HepG2 (cell line): ENCODE data around the gene NPFFR1. TPM values are rescaled to one million over a fixed set of nuclear protein-coding genes. Genes with fewer than 3 reads are reported as not detected.

Source experiments
- ATAC-seq: fragments of 200-7000 bp; cut with Tn5 transposase; 3 replicates; pipeline ENCODE4 v1.9.1; 2020; ENCODE audit warnings: mild to moderate bottlenecking, moderate library complexity
- BruUV-seq: library from RNA; stranded (reverse); fragments of 400-500 nt; replicated peaks from 2 replicates; lab custom pipeline; 2021; lab: Mats Ljungman, UMichigan
- CTCF ChIA-PET: fragments of 300-600 bp; formaldehyde crosslinking; extraction: SDS; loops from one replicate; lab custom pipeline; 2021; ENCODE audit warnings: low total read pairs, inconsistent platforms, low intra/inter-chr PET ratio; lab: Yijun Ruan, JAX
- POLR2A ChIA-PET: fragments of 350-600 bp; sonication (Branson Sonifier 250); formaldehyde crosslinking; loops from one replicate; lab custom pipeline; 2020; ENCODE audit warnings: antibody characterized with exemption, inconsistent platforms; lab: Yijun Ruan, JAX
- DNase-seq: peaks from one replicate; pipeline ENCODE4 v3.0.0-alpha.2; 2015; ENCODE audit warnings: low spot score
- FAIRE-seq: peaks from 3 replicates; lab custom pipeline; 2011; peaks lifted over from hg19 to GRCh38; lab: Jason Lieb, UNC
- H2AFZ ChIP-seq: one replicate; pipeline ENCODE4 v1.6.1; 2011; ENCODE audit warnings: low read length, inconsistent platforms
- H3K27ac ChIP-seq: fragments of 300-600 bp; 3 replicates; pipeline ENCODE4 v1.8.0; 2011; ENCODE audit warnings: mixed run types, mild to moderate bottlenecking, mixed read lengths, low read length, inconsistent platforms; ENCODE audit not compliant: insufficient read depth; ENCODE audit errors: extremely low read length
- H3K27me3 ChIP-seq, 2 experiments: fragments of 200-600 bp in 1 of 2; 2 replicates in 1 of 2; 3 replicates in 1 of 2; pipeline versions ENCODE4 v1.6.0 to v1.8.0; 2011; ENCODE audit warnings: low read length in 2 of 2, mild to moderate bottlenecking in 2 of 2, moderate library complexity in 2 of 2, inconsistent platforms in 1 of 2; ENCODE audit not compliant: insufficient read depth in 2 of 2, control insufficient read depth in 1 of 2
- H3K36me3 ChIP-seq, 2 experiments: fragments of 200-600 bp in 1 of 2; replicated peaks in 1 of 2; 2 replicates in 1 of 2; 3 replicates in 1 of 2; pipeline versions ENCODE4 v1.5.1 to v1.8.0; 2011; ENCODE audit warnings: low read length in 2 of 2, inconsistent platforms in 1 of 2; ENCODE audit not compliant: insufficient read depth in 2 of 2, control insufficient read depth in 1 of 2
- H3K4me1 ChIP-seq: 2 replicates; pipeline ENCODE4 v1.5.1; 2012; ENCODE audit warnings: low read length, inconsistent platforms; ENCODE audit not compliant: insufficient read depth
- H3K4me2 ChIP-seq: 2 replicates; pipeline ENCODE4 v1.6.0; 2011; ENCODE audit warnings: low read depth, low read length, inconsistent platforms
- H3K4me3 ChIP-seq, 3 experiments: fragments of 200-600 bp in 1 of 3; sonication (generic), shearing (Covaris generic) in 1 of 3; replicated peaks in 1 of 3; 2 replicates each; pipeline ENCODE4 v1.5.1; 2011 to 2016; ENCODE audit warnings: low read length in 3 of 3, inconsistent platforms in 2 of 3, low read depth in 2 of 3, mild to moderate bottlenecking in 2 of 3, control low read depth in 1 of 3, mixed read lengths in 1 of 3; ENCODE audit not compliant: insufficient read depth in 1 of 3
- H3K79me2 ChIP-seq: one replicate; pipeline ENCODE4 v1.6.1; 2011; ENCODE audit warnings: low read length, inconsistent platforms; ENCODE audit not compliant: insufficient read depth
- H3K9ac ChIP-seq: 2 replicates; pipeline ENCODE4 v1.6.0; 2011; ENCODE audit warnings: mild to moderate bottlenecking, low read depth, low read length, inconsistent platforms; ENCODE audit not compliant: insufficient read depth
- H3K9me3 ChIP-seq: 2 replicates; pipeline ENCODE4 v1.5.1; 2012; ENCODE audit warnings: mild to moderate bottlenecking, low read length
- H4K20me1 ChIP-seq: 2 replicates; pipeline ENCODE4 v1.6.0; 2011; ENCODE audit warnings: inconsistent platforms, mild to moderate bottlenecking, low read length, moderate library complexity; ENCODE audit not compliant: insufficient read depth
- ATF1 ChIP-seq: IDR thresholded peaks from 2 replicates; pipeline ENCODE4 v1.6.1; 2016; ENCODE audit warnings: mild to moderate bottlenecking, control low read depth
- FOXO1 ChIP-seq: sonication (generic); formaldehyde crosslinking; IDR thresholded peaks from 2 replicates; pipeline ENCODE4 v1.4.0; 2020; ENCODE audit warnings: missing genetic modification reagents
- GLI4 ChIP-seq: sonication (generic); formaldehyde crosslinking; IDR thresholded peaks from 2 replicates; pipeline ENCODE4 v1.5.1; 2020; ENCODE audit warnings: missing genetic modification reagents, mild to moderate bottlenecking, moderate library complexity, borderline replicate concordance
- HOXA3 ChIP-seq: sonication (generic); formaldehyde crosslinking; IDR thresholded peaks from 2 replicates; pipeline ENCODE4 v1.5.0; 2020; ENCODE audit warnings: missing genetic modification reagents
- NR1H2 ChIP-seq: sonication (generic); formaldehyde crosslinking; IDR thresholded peaks from 2 replicates; pipeline ENCODE4 v1.8.1; 2022; ENCODE audit warnings: low read depth, missing genetic modification reagents, borderline replicate concordance
- NR2F2 ChIP-seq: IDR thresholded peaks from 2 replicates; pipeline ENCODE4 v1.6.1; 2012; ENCODE audit warnings: low read depth, inconsistent platforms, borderline replicate concordance
- PCBP2 ChIP-seq: fragments of 200-400 bp; formaldehyde crosslinking; optimal IDR thresholded peaks from 2 replicates; pipeline ENCODE3; 2018; ENCODE audit warnings: low read length, low read depth; ENCODE audit not compliant: poor library complexity, severe bottlenecking
- TIGD3 ChIP-seq: sonication (generic); formaldehyde crosslinking; IDR thresholded peaks from 2 replicates; pipeline ENCODE4 v1.5.1; 2020; ENCODE audit warnings: mild to moderate bottlenecking, missing genetic modification reagents, borderline replicate concordance
- ZBTB33 ChIP-seq: sonication (generic); formaldehyde crosslinking; IDR thresholded peaks from 2 replicates; pipeline ENCODE4 v1.4.0; 2020; ENCODE audit warnings: missing genetic modification reagents
- ZFY ChIP-seq: sonication (generic); formaldehyde crosslinking; IDR thresholded peaks from 2 replicates; pipeline ENCODE4 v1.4.0; 2020; ENCODE audit warnings: missing genetic modification reagents
- ZNF20 ChIP-seq: sonication (generic); formaldehyde crosslinking; IDR thresholded peaks from 2 replicates; pipeline ENCODE4 v1.4.0; 2020; ENCODE audit warnings: mild to moderate bottlenecking, moderate library complexity, missing genetic modification reagents
- ZNF256 ChIP-seq: sonication (generic); formaldehyde crosslinking; conservative IDR thresholded peaks from 2 replicates; pipeline ENCODE4 v1.4.0; 2020; ENCODE audit warnings: missing genetic modification reagents
- ZNF720 ChIP-seq: sonication (generic); formaldehyde crosslinking; IDR thresholded peaks from 2 replicates; pipeline ENCODE4 v1.4.0; 2020; ENCODE audit warnings: missing genetic modification reagents
- WGBS: methylation state at CpG from one replicate; pipeline ENCODE4 v1.1.6; 2017; ENCODE audit warnings: low lambda C conversion rate; 5-methylcytosine and 5-hydroxymethylcytosine counted together
- in situ Hi-C: cut with HindIII; loops from 2 replicates; pipeline ENCODE4 v1.10.0; 2017; ENCODE audit warnings: low pct_unique_long_range_greater_than_20kb; ENCODE audit not compliant: extremely low pct_ligation_motif_present
- intact Hi-C: fragments of 100-400 bp; cut with micrococcal nuclease; formaldehyde crosslinking; loops from one replicate; pipeline ENCODE4 v1.10.0; 2022; ENCODE audit not compliant: unreplicated experiment
- polyA plus RNA-seq, 8 experiments: library from polyadenylated mRNA; depleted of rRNA in 3 of 8; stranded (reverse) in 7 of 8; unstranded in 1 of 8; fragments of >200 nt; fragmentation: Illumina TruSeq in 4 of 8; extraction: Trizol in 4 of 8; gene quantifications; 2 replicates each; pipeline versions ENCODE4 v1.2.1 to v1.2.3, GENCODE V29; 2011 to 2016; ENCODE audit warnings: low read depth in 4 of 8, missing spikeins in 1 of 8, mixed read lengths in 1 of 8; ENCODE audit not compliant: insufficient read depth in 1 of 8
- total RNA-seq, 5 experiments: library from RNA; depleted of rRNA; stranded (reverse); fragments of >200 nt; fragmentation: Illumina TruSeq; extraction: Trizol; gene quantifications; 2 replicates each; pipeline ENCODE4 v1.2.3, GENCODE V29; 2016; ENCODE audit warnings: low read depth in 1 of 5
- TF ChIP-seq, protein P1 (sequence below): sonication (generic); formaldehyde crosslinking; IDR thresholded peaks from 2 replicates; pipeline ENCODE4 v1.4.0; 2020; ENCODE audit warnings: low read depth, missing genetic modification reagents
- TF ChIP-seq, protein P2 (sequence below): sonication (generic); formaldehyde crosslinking; IDR thresholded peaks from 2 replicates; pipeline ENCODE4 v1.4.0; 2020; ENCODE audit warnings: mild to moderate bottlenecking, missing genetic modification reagents
- TF ChIP-seq, protein P3 (sequence below): IDR thresholded peaks from 2 replicates; pipeline ENCODE4 v1.6.1; 2016; ENCODE audit warnings: missing compliant biosample characterization, missing genetic modification reagents, borderline replicate concordance

The NPFFR1 gene
- total and polyA plus RNA-seq, 2 of the 13 experiments (the other 11 are each of a cell fraction or from before 2014, with no cell fraction given), result under 0.01 TPM; not detected in 1

DNA sequence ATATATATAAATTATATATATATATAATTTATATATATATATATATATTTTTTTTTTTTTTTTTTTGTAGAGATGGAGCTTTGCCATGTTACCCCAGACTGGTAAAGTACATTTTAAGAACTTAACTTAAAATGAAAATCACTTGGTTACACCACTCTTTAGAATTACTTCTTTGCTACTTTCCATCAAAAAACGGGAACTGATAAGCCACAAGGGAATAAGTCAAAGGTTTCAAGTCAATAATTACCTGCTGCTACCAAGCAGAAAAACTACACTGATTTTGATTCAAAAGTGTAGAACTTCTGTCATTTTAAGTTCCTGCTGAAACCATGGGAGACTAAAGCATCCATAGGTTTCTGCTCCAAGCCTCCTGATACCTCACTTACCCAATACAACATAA, 62.8 kb downstream of the NPFFR1 start:
- Histone ChIP-seq H3K9ac (no peak overlapping the region), H2AFZ (no peak overlapping the region), H3K4me2 (peak overlapping the region; percentile 25; the same call in 1 of the 2 replicates), H3K27me3 (no peaks in the 10 kb centered on the region; a peak in 1 of 5 replicates), H3K9me3 (no peaks in the 10 kb centered on the region), H3K4me3 (no peak overlapping the region), H3K4me1 (peaks cover 25% of the 10 kb centered on the region), H3K36me3 (peaks cover 9 to 45% of the 10 kb centered on the region in 2 experiments), H3K27ac (peak overlapping the region; percentile 15), H3K79me2 (peaks cover 41% of the 10 kb centered on the region), H4K20me1 (peaks cover 13% of the 10 kb centered on the region)
- intact Hi-C loops (loop anchor here (1.0 kb wide), 2 partner anchors 110 to 143 kb away; no protein-coding TSS in a partner anchor), in situ Hi-C loops (loop anchor here (5.0 kb wide), 1 partner anchor 141 kb away; no protein-coding TSS in a partner anchor)
- 60% methylated on average over 1 of the region's 1 CpG for WGBS
- ChIA-PET POLR2A (interaction anchor here (0.8 to 2.5 kb wide), 7 partner anchors 12 to 184 kb away, joined by 3 to 19 read pairs (median 3); partner anchors contain the start of genes EIF4EBP2, PPA1 and SAR1A), CTCF (interaction anchor here (0.8 to 1.7 kb wide), 5 partner anchors 111 to 167 kb away, joined by 3 to 35 read pairs (median 3); no protein-coding TSS in a partner anchor)
- ATAC-seq (no peak), FAIRE-seq (no peak), DNase-seq (no peak)
- BruUV-seq, result no TSS peak
- TF ChIP-seq PCBP2, result no peak
- TF ChIP-seq, protein P1, sequence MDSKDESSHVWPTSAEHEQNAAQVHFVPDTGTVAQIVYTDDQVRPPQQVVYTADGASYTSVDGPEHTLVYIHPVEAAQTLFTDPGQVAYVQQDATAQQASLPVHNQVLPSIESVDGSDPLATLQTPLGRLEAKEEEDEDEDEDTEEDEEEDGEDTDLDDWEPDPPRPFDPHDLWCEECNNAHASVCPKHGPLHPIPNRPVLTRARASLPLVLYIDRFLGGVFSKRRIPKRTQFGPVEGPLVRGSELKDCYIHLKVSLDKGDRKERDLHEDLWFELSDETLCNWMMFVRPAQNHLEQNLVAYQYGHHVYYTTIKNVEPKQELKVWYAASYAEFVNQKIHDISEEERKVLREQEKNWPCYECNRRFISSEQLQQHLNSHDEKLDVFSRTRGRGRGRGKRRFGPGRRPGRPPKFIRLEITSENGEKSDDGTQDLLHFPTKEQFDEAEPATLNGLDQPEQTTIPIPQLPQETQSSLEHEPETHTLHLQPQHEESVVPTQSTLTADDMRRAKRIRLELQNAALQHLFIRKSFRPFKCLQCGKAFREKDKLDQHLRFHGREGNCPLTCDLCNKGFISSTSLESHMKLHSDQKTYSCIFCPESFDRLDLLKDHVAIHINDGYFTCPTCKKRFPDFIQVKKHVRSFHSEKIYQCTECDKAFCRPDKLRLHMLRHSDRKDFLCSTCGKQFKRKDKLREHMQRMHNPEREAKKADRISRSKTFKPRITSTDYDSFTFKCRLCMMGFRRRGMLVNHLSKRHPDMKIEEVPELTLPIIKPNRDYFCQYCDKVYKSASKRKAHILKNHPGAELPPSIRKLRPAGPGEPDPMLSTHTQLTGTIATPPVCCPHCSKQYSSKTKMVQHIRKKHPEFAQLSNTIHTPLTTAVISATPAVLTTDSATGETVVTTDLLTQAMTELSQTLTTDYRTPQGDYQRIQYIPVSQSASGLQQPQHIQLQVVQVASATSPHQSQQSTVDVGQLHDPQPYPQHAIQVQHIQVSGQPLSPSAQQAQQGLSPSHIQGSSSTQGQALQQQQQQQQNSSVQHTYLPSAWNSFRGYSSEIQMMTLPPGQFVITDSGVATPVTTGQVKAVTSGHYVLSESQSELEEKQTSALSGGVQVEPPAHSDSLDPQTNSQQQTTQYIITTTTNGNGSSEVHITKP, result no peak
- no peak for TF ChIP-seq ZBTB33 (CRISPR knock-in tag)
- TF ChIP-seq ATF1 (CRISPR knock-in tag), result no peak
- no peak for TF ChIP-seq ZFY (CRISPR knock-in tag)
- TF ChIP-seq, protein P2, sequence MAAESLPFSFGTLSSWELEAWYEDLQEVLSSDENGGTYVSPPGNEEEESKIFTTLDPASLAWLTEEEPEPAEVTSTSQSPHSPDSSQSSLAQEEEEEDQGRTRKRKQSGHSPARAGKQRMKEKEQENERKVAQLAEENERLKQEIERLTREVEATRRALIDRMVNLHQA, result no peak
- no peak for TF ChIP-seq HOXA3 (CRISPR knock-in tag)
- no peak for TF ChIP-seq GLI4 (CRISPR knock-in tag)
- no peak for TF ChIP-seq ZNF720 (CRISPR knock-in tag)
- TF ChIP-seq FOXO1, result no peak
- TF ChIP-seq, protein P3, sequence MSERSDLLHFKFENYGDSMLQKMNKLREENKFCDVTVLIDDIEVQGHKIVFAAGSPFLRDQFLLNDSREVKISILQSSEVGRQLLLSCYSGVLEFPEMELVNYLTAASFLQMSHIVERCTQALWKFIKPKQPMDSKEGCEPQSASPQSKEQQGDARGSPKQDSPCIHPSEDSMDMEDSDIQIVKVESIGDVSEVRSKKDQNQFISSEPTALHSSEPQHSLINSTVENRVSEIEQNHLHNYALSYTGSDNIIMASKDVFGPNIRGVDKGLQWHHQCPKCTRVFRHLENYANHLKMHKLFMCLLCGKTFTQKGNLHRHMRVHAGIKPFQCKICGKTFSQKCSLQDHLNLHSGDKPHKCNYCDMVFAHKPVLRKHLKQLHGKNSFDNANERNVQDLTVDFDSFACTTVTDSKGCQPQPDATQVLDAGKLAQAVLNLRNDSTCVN (CRISPR knock-in tag), result no peak
- TF ChIP-seq NR2F2, result no peak
- no peak for TF ChIP-seq ZNF20 (CRISPR knock-in tag)
- TF ChIP-seq NR1H2, result no peak
- no peak for TF ChIP-seq ZNF256 (CRISPR knock-in tag)
- TF ChIP-seq TIGD3 (CRISPR knock-in tag), result no peak
